Neural crest cell (in vitro differentiated cells): ENCODE data around the gene BRSK1. TPM values are rescaled to one million over a fixed set of nuclear protein-coding genes. Genes with fewer than 3 reads are reported as not detected.

Source experiments
- DNase-seq: peaks from one replicate; pipeline ENCODE4 v3.0.0; 2021; ENCODE audit warnings: low read depth, mixed read lengths, low spot score
- H3K27ac Mint-ChIP-seq: one replicate; pipeline ENCODE4 v1.8.0; 2021; ENCODE audit warnings: mild to moderate bottlenecking, mixed read lengths; ENCODE audit not compliant: unreplicated experiment
- H3K27me3 Mint-ChIP-seq: 2 replicates; pipeline ENCODE4 v1.8.0; 2021; ENCODE audit warnings: low read depth, mild to moderate bottlenecking, mixed read lengths
- H3K36me3 Mint-ChIP-seq: 2 replicates; pipeline ENCODE4 v1.8.0; 2021; ENCODE audit warnings: low read depth, mild to moderate bottlenecking, mixed read lengths
- H3K4me1 Mint-ChIP-seq: 2 replicates; pipeline ENCODE4 v1.8.0; 2021; ENCODE audit warnings: mixed read lengths
- H3K4me3 Mint-ChIP-seq: one replicate; pipeline ENCODE4 v1.8.0; 2021; ENCODE audit warnings: mild to moderate bottlenecking, mixed read lengths
- H3K9me3 Mint-ChIP-seq: 2 replicates; pipeline ENCODE4 v1.8.0; 2021; ENCODE audit warnings: mixed read lengths
- CTCF ChIP-seq: fragments of 200-600 bp; sonication (generic); conservative IDR thresholded peaks from 2 replicates; pipeline ENCODE4 v1.5.0; 2021; ENCODE audit warnings: antibody characterized with exemption, mild to moderate bottlenecking
- total RNA-seq: library from RNA; stranded (reverse); gene quantifications from 2 replicates; pipeline ENCODE4 v1.2.1, GENCODE V29; 2021

BRSK1 gene
- total RNA-seq, 1 donor from 2014 or later = 50.0 TPM

- no peak for TF ChIP-seq CTCF
- H3K36me3 Mint-ChIP-seq = peaks cover 5% of the 10 kb centered on the region
- H3K27me3 Mint-ChIP-seq = no peaks in the 10 kb centered on the region
- no peak overlapping the region for H3K4me3 Mint-ChIP-seq
- no peaks in the 10 kb centered on the region for H3K9me3 Mint-ChIP-seq
- no peak for DNase-seq
- H3K27ac Mint-ChIP-seq = no peak overlapping the region
- H3K4me1 Mint-ChIP-seq = no peaks in the 10 kb centered on the region
These were observed 41.8 kb upstream of the BRSK1 start for GRCh38 chr19:55241935-55242464.

GRCh38 chr19:55242517-55242916, 41.3 kb upstream of the BRSK1 start:
- Mint-ChIP-seq H3K4me1 (no peaks in the 10 kb centered on the region), H3K27me3 (no peaks in the 10 kb centered on the region), H3K4me3 (no peak overlapping the region), H3K9me3 (no peaks in the 10 kb centered on the region), H3K27ac (no peak overlapping the region), H3K36me3 (peaks cover under 1% of the 10 kb centered on the region)
- no peak for DNase-seq
- no peak for TF ChIP-seq CTCF

GRCh38 chr19:55244004-55244680, 39.7 kb upstream of the BRSK1 start:
- no peak overlapping the region for H3K4me3 Mint-ChIP-seq
- H3K4me1 Mint-ChIP-seq = peaks cover 11% of the 10 kb centered on the region
- TF ChIP-seq CTCF = no peak
- no peaks in the 10 kb centered on the region for H3K27me3 Mint-ChIP-seq
- H3K27ac Mint-ChIP-seq = no peak overlapping the region
- DNase-seq = no peak
- H3K9me3 Mint-ChIP-seq = no peaks in the 10 kb centered on the region
- no peaks in the 10 kb centered on the region for H3K36me3 Mint-ChIP-seq

GRCh38 chr19:55245236-55245904, 38.4 kb upstream of the BRSK1 start:
- Mint-ChIP-seq H3K36me3 (no peaks in the 10 kb centered on the region), H3K27me3 (no peaks in the 10 kb centered on the region), H3K4me1 (peaks cover 11% of the 10 kb centered on the region), H3K4me3 (no peak overlapping the region), H3K27ac (no peak overlapping the region), H3K9me3 (no peaks in the 10 kb centered on the region)
- no peak for TF ChIP-seq CTCF
- DNase-seq = no peak

- H3K9me3 Mint-ChIP-seq = no peaks in the 10 kb centered on the region
- TF ChIP-seq CTCF = no peak
- H3K36me3 Mint-ChIP-seq = no peaks in the 10 kb centered on the region
- H3K27me3 Mint-ChIP-seq = no peaks in the 10 kb centered on the region
- H3K4me1 Mint-ChIP-seq = peaks cover 11% of the 10 kb centered on the region
- no peak overlapping the region for H3K4me3 Mint-ChIP-seq
- no peak for DNase-seq
- no peak overlapping the region for H3K27ac Mint-ChIP-seq
These were observed 37.0 kb upstream of the BRSK1 start for GRCh38 chr19:55246462-55247451.
